Muscle layer of duodenum (tissue), 2 donors: ENCODE measurements around the gene CSTF2T.

Experiments used
- H3K27ac ChIP-seq: one replicate; pipeline ENCODE4 v1.7.0; 2013; ENCODE audit warnings: mild to moderate bottlenecking, low read length
- H3K27me3 ChIP-seq: one replicate; pipeline ENCODE4 v1.7.0; 2013; ENCODE audit warnings: low read depth, mild to moderate bottlenecking, control low read depth, low read length
- H3K36me3 ChIP-seq, 2 donors: one replicate each; pipeline ENCODE4 v1.7.0; 2013; ENCODE audit warnings: low read length in 2 of 2, control low read depth in 1 of 2, mild to moderate bottlenecking in 1 of 2; ENCODE audit not compliant: insufficient read depth in 2 of 2, control insufficient read depth in 1 of 2
- H3K4me1 ChIP-seq, 2 donors: one replicate each; pipeline ENCODE4 v1.7.0; 2013; ENCODE audit warnings: low read length in 2 of 2, mild to moderate bottlenecking in 2 of 2, control low read depth in 1 of 2, moderate library complexity in 1 of 2; ENCODE audit not compliant: insufficient read depth in 2 of 2, control insufficient read depth in 1 of 2
- H3K4me3 ChIP-seq, 2 donors: one replicate each; pipeline ENCODE4 v1.7.0; 2013; ENCODE audit warnings: low read length in 2 of 2, low read depth in 1 of 2, mild to moderate bottlenecking in 1 of 2
- H3K9me3 ChIP-seq, 2 donors: one replicate each; pipeline ENCODE4 v1.7.0; 2013; ENCODE audit warnings: low read length in 2 of 2, control low read depth in 1 of 2, mild to moderate bottlenecking in 1 of 2; ENCODE audit not compliant: control insufficient read depth in 1 of 2
- donor health status: healthy.

Gene CSTF2T

GRCh38 chr10:51668336-51668689 lies 31.1 kb downstream of the CSTF2T start:
- peaks cover 9% of the 10 kb centered on the region in 2 donors for H3K4me1 ChIP-seq
- no peaks in the 10 kb centered on the region for H3K27me3 ChIP-seq
- H3K36me3 ChIP-seq = no peaks in the 10 kb centered on the region
- no peaks in the 10 kb centered on the region for H3K9me3 ChIP-seq
- no peak overlapping the region for H3K4me3 ChIP-seq
- no peak overlapping the region for H3K27ac ChIP-seq

GRCh38 chr10:51667678-51668335 lies 31.6 kb downstream of the CSTF2T start:
- no peak overlapping the region for H3K27ac ChIP-seq
- H3K36me3 ChIP-seq = no peaks in the 10 kb centered on the region
- H3K4me3 ChIP-seq = no peak overlapping the region

GRCh38 chr10:51666456-51666855 lies 32.9 kb downstream of the CSTF2T start:
- peaks cover 9% of the 10 kb centered on the region in 2 donors for H3K4me1 ChIP-seq
- no peak overlapping the region for H3K4me3 ChIP-seq
- H3K9me3 ChIP-seq = no peaks in the 10 kb centered on the region
- no peak overlapping the region for H3K27ac ChIP-seq
- H3K27me3 ChIP-seq = no peaks in the 10 kb centered on the region
- H3K36me3 ChIP-seq = no peaks in the 10 kb centered on the region

More at GRCh38 chr10:51667678-51668335, 31.6 kb downstream of the CSTF2T start:
- H3K9me3 ChIP-seq = no peaks in the 10 kb centered on the region
- H3K27me3 ChIP-seq = no peaks in the 10 kb centered on the region
- H3K4me1 ChIP-seq = peaks cover 9% of the 10 kb centered on the region in 2 donors

DNA sequence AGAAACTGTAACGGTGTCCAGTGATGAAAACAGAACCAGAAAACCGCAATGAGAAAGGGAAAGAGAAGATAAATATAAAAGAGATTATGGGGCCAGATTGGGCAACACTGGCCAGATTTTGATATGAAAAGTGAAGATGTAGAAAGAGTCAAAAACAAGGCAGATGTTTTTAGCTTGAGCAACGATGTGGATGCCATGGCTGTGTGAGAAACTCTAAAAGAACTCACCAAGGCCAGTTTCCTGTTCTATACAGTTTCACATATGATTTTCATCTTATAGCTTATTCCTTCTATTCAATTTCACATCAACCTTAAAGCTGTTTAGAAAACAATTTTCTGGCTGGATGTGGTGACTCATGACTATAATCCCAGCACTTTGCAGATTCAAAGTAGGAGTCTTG lies 36.3 kb downstream of the CSTF2T start:
- H3K4me3 ChIP-seq = no peak overlapping the region
- H3K27me3 ChIP-seq = no peaks in the 10 kb centered on the region
- H3K9me3 ChIP-seq = no peaks in the 10 kb centered on the region
- H3K36me3 ChIP-seq = no peaks in the 10 kb centered on the region
- H3K4me1 ChIP-seq = peaks cover 6 to 10% of the 10 kb centered on the region in 2 donors
- no peak overlapping the region for H3K27ac ChIP-seq

DNA sequence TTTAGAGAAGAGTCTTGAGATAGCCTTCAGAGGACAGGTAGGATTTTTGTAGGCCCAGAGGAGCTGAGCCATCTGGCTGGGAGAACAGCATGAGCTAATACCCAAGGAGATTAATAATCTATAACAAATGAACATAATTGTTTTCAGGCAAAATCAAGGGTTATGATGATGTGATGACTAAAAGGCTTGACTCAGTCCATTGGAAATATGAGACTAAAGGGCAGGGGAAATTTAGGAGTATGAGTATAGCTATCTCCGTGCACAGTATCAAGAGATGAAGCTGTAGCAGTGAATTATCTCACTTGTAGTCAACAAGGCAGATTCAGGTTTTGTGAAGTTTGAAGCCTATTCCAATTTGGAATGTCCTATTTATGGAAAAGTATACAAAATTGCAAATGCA lies 40.1 kb downstream of the CSTF2T start:
- Histone ChIP-seq H3K9me3 (no peaks in the 10 kb centered on the region), H3K36me3 (no peaks in the 10 kb centered on the region), H3K4me3 (no peak overlapping the region), H3K4me1 (peaks cover 0 to 24% of the 10 kb centered on the region in 2 donors), H3K27ac (no peak overlapping the region), H3K27me3 (no peaks in the 10 kb centered on the region)

GRCh38 chr10:51658000-51658399 lies 41.4 kb downstream of the CSTF2T start:
- Histone ChIP-seq H3K9me3 (no peaks in the 10 kb centered on the region), H3K27ac (no peak overlapping the region), H3K4me3 (no peak overlapping the region), H3K27me3 (no peaks in the 10 kb centered on the region), H3K4me1 (peaks cover 0 to 24% of the 10 kb centered on the region in 2 donors), H3K36me3 (no peaks in the 10 kb centered on the region)

GRCh38 chr10:51656503-51656902 lies 42.9 kb downstream of the CSTF2T start:
- H3K4me1 ChIP-seq = peaks cover 0 to 24% of the 10 kb centered on the region in 2 donors
- H3K27ac ChIP-seq = no peak overlapping the region

GRCh38 chr10:51654918-51655317 lies 44.5 kb downstream of the CSTF2T start:
- Histone ChIP-seq H3K9me3 (no peaks in the 10 kb centered on the region), H3K4me3 (no peak overlapping the region), H3K27ac (no peak overlapping the region)

More at GRCh38 chr10:51656503-51656902, 42.9 kb downstream of the CSTF2T start:
- no peak overlapping the region for H3K4me3 ChIP-seq
- no peaks in the 10 kb centered on the region for H3K9me3 ChIP-seq
- no peaks in the 10 kb centered on the region for H3K36me3 ChIP-seq
- no peaks in the 10 kb centered on the region for H3K27me3 ChIP-seq

DNA sequence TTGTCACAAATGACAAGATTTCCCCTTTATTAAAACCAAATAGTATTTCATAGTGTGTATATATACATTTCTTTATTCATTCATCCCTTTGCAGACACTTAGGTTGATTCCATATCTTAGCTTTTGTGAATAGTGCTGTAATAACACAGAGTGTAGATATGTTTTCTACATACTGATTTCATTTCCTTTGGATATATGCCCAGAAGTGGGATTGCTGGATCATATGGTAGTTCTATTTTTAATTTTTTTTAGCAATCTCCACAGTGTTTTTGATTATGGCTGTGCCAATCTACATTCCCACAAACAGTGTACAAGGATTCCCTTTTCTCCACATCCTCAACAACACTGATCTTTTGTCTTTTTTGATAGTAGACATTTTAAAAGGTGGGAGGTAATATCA lies 46.4 kb downstream of the CSTF2T start:
- Histone ChIP-seq H3K9me3 (no peaks in the 10 kb centered on the region), H3K27ac (no peak overlapping the region), H3K4me3 (no peak overlapping the region), H3K4me1 (peaks cover 0 to 22% of the 10 kb centered on the region in 2 donors), H3K36me3 (no peaks in the 10 kb centered on the region), H3K27me3 (no peaks in the 10 kb centered on the region)

More at GRCh38 chr10:51654918-51655317, 44.5 kb downstream of the CSTF2T start:
- no peaks in the 10 kb centered on the region for H3K36me3 ChIP-seq
- H3K4me1 ChIP-seq = peaks cover 0 to 24% of the 10 kb centered on the region in 2 donors
- no peaks in the 10 kb centered on the region for H3K27me3 ChIP-seq

DNA sequence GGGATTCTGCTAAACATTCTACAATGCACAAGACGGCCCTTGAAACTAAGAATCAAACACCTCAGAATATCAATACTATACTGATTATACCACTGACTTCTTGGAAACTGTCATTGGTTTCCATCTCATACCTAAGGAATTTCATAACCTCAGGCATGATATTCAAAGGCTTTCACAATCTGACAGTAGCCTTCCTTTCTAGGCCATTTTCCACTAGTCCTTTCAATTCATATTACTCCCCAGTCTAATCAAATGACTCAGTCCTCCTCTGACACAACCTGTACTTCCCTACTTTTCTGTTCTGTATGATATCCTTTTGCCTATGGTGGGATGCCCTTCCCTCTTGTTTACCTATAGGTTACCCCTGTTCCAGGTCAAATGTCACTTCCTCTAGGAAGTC lies 48.3 kb downstream of the CSTF2T start:
- no peak overlapping the region for H3K27ac ChIP-seq
- H3K9me3 ChIP-seq = no peaks in the 10 kb centered on the region
- H3K4me3 ChIP-seq = no peak overlapping the region
- H3K36me3 ChIP-seq = no peaks in the 10 kb centered on the region
- peaks cover 0 to 6% of the 10 kb centered on the region in 2 donors for H3K4me1 ChIP-seq
- no peaks in the 10 kb centered on the region for H3K27me3 ChIP-seq

GRCh38 chr10:51649064-51649463 lies 50.3 kb downstream of the CSTF2T start:
- Histone ChIP-seq H3K9me3 (no peaks in the 10 kb centered on the region), H3K27ac (no peak overlapping the region), H3K27me3 (no peaks in the 10 kb centered on the region), H3K4me3 (no peak overlapping the region), H3K36me3 (no peaks in the 10 kb centered on the region), H3K4me1 (no peaks in the 10 kb centered on the region)
